Right lobe of liver (tissue), 4 donors: Measurements from ENCODE around the gene HOMER1.

Experiments
- CTCF ChIP-seq, 4 donors: fragments of 200-600 bp in 3 of 4; fragments of 450-650 bp in 1 of 4; IDR thresholded peaks; one replicate each; pipeline versions ENCODE4 v1.5.1 to v1.8.0; 2016 to 2022; ENCODE audit warnings: antibody characterized with exemption in 4 of 4, mild to moderate bottlenecking in 2 of 4
- POLR2A ChIP-seq: fragments of 450-650 bp; IDR thresholded peaks from one replicate; pipeline ENCODE4 v1.6.1; 2017; ENCODE audit warnings: antibody characterized with exemption, mild to moderate bottlenecking
- donor health status: DM: no; HTN: no; CAD: no.
- donor health status: DM: no; HTN: no; CAD: no.
- donor health status: DM: no; HTN: yes; CAD: no.

GRCh38 chr5:79491690-79492317 lies 22.1 kb downstream of the HOMER1 start:
- TF ChIP-seq CTCF (IDR thresholded peaks at IDR 0.05): no peak
- TF ChIP-seq POLR2A: no peak
